ENCODE measurements around the gene H6PD.

H6PD gene

GRCh38 chr1:9316512-9316911 lies 81.9 kb downstream of the H6PD start:
- DNase-seq, result no peak

GRCh38 chr1:9317072-9317471 lies 82.5 kb downstream of the H6PD start:
- no peak for DNase-seq

GRCh38 chr1:9317591-9318417 lies 83.2 kb downstream of the H6PD start:
- no peak for DNase-seq

GRCh38 chr1:9319208-9319788 lies 84.7 kb downstream of the H6PD start:
- no peak for DNase-seq

GRCh38 chr1:9319789-9320519 lies 85.4 kb downstream of the H6PD start:
- DNase-seq, result no peak
